ENCODE measurements around the gene CDK8.

DNA sequence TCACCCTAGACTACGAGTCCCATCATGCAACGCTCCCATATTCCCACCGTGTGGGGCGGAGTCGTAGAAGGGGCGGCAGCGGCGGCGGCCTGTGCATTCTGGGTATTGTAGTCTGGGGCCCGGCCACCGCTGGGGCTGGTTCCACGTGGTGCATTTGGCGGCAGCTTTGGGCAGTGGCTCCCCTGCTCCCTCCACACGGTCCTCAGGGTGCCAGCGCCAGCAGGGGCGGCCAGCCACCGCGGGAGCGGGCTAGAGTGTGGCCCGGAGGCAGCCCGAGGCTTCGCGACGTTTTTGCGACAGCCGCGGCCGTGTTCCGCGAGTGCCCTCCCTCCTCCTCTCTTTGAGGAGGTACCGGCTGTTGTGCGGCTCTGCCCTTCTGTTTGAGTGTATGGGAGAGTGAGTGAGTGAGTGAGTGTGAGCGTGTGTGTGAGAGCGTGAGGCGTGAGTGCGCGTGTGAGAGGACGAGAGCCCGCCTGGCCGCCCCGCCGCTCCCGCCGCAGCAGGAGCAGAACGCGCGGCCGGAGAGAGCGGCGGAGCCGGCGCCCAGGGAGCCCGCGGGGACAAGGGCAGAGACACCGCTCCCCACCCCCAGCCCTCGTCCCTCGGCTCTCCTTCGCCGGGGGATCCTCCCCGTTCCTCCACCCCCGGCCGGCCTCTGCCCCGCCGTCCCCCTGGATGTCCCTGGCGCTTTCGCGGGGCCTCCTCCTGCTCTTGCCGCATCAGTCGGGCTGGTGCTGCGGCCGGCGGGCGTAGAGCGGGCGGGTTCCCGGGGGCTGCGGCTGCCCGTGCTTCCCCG is at the start of gene CDK8:
- TF ChIP-seq, protein P1, sequence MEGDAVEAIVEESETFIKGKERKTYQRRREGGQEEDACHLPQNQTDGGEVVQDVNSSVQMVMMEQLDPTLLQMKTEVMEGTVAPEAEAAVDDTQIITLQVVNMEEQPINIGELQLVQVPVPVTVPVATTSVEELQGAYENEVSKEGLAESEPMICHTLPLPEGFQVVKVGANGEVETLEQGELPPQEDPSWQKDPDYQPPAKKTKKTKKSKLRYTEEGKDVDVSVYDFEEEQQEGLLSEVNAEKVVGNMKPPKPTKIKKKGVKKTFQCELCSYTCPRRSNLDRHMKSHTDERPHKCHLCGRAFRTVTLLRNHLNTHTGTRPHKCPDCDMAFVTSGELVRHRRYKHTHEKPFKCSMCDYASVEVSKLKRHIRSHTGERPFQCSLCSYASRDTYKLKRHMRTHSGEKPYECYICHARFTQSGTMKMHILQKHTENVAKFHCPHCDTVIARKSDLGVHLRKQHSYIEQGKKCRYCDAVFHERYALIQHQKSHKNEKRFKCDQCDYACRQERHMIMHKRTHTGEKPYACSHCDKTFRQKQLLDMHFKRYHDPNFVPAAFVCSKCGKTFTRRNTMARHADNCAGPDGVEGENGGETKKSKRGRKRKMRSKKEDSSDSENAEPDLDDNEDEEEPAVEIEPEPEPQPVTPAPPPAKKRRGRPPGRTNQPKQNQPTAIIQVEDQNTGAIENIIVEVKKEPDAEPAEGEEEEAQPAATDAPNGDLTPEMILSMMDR (IDR thresholded peaks at IDR 0.05; ENCODE audit: poor library complexity): no peak
- TF ChIP-seq EZH2 (IDR thresholded peaks at IDR 0.05; ENCODE audit: borderline replicate concordance) (no peak), EZH2phosphoT487 (IDR thresholded peaks at IDR 0.05; ENCODE audit: low read depth, severe bottlenecking, unreplicated experiment) (no peak)
